ENCODE results near the gene STRN4.

STRN4 gene, protein sequence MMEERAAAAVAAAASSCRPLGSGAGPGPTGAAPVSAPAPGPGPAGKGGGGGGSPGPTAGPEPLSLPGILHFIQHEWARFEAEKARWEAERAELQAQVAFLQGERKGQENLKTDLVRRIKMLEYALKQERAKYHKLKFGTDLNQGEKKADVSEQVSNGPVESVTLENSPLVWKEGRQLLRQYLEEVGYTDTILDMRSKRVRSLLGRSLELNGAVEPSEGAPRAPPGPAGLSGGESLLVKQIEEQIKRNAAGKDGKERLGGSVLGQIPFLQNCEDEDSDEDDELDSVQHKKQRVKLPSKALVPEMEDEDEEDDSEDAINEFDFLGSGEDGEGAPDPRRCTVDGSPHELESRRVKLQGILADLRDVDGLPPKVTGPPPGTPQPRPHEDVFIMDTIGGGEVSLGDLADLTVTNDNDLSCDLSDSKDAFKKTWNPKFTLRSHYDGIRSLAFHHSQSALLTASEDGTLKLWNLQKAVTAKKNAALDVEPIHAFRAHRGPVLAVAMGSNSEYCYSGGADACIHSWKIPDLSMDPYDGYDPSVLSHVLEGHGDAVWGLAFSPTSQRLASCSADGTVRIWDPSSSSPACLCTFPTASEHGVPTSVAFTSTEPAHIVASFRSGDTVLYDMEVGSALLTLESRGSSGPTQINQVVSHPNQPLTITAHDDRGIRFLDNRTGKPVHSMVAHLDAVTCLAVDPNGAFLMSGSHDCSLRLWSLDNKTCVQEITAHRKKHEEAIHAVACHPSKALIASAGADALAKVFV

DNA sequence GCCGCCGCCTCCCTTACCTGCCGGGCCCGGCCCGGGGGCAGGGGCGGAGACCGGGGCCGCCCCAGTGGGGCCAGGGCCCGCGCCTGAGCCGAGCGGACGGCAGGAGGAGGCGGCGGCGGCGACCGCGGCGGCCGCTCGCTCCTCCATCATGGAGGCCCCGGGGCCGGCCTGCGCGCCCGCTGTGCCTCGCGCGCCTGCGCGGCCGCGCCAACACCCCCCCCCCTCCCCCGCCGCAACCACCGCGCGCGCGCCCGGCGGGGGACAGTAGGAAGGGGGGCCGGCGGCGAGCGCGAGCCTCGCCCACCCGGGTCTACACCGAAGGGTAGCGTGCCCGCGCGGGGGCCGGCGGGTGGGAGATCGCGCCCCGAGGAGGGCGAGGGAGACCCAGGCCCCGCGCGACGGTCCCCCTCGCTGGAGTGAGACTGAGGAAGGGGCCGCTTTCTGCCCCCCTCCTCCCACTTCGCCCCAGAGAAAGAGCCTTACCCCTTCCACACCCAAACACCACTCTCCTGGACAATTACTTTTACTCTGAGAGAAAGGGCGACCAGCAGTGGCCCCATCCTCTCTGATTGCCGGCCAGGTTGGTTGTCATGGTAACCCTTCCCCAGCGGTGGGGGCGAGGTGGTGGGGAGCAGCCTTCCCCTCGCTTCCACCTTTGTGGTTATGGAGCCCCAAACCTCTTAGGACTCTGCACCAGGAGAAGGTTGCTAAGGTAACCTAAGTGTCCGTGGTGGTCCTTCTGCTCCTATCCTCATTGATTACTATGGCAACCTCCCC is at the start of gene STRN4:
STRN4 (minus strand) TSS at position 170 of the 777 bp plus-strand sequence; CDS start at position 150, 20 bp downstream.
- peak within 1 kb of the TSS; percentile 97 for H3K4me3 ChIP-seq (ENCODE audit: low read depth, low read length)
- in situ Hi-C loops (cut with HindIII; ENCODE audit: low sequenced_read_pairs): no loop called here
- TF ChIP-seq CTCF (IDR thresholded peaks at IDR 0.05; ENCODE audit: low read depth, low read length): no peak
- no peak for DNase-seq (ENCODE audit: low read depth, low spot score)

DNA sequence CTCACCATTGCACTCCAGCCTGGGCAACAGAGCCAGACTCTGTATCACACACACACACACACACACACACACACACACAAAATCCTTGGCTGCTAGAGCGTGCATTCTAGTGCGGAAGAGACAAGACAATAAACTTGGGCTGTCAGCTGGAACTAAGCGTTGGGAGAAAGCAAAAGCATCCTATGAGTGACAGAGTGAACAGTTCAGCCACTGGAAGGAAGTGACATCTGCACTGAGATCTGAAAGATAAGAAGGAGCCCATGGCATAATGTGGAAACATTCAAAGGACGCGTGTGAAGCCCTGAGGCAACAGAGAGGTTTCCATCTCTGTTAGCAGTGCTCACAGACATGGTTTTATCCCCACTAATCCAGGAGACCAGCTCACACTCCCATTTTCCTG is 45.7 kb upstream of the STRN4 start:
- no peak for TF ChIP-seq CTCF (IDR thresholded peaks at IDR 0.05; ENCODE audit: low read depth, low read length)
- no peak for DNase-seq (ENCODE audit: low read depth, low spot score)
- H3K4me3 ChIP-seq (ENCODE audit: low read depth, low read length): no peak overlapping the region
- in situ Hi-C loops (cut with HindIII; ENCODE audit: low sequenced_read_pairs): no loop called here

GRCh38 chr19:46789371-46789770 is 43.1 kb upstream of the STRN4 start:
- no peak for TF ChIP-seq CTCF (IDR thresholded peaks at IDR 0.05; ENCODE audit: low read depth, low read length)
- H3K4me3 ChIP-seq (ENCODE audit: low read depth, low read length): no peak overlapping the region
- no peak for DNase-seq (ENCODE audit: low read depth, low spot score)
- in situ Hi-C loops (cut with HindIII; ENCODE audit: low sequenced_read_pairs): no loop called here

GRCh38 chr19:46788968-46789338 is 42.7 kb upstream of the STRN4 start:
- no peak for DNase-seq (ENCODE audit: low read depth, low spot score)
- no peak for TF ChIP-seq CTCF (IDR thresholded peaks at IDR 0.05; ENCODE audit: low read depth, low read length)
- no peak overlapping the region for H3K4me3 ChIP-seq (ENCODE audit: low read depth, low read length)
- in situ Hi-C loops (cut with HindIII; ENCODE audit: low sequenced_read_pairs): no loop called here

- in situ Hi-C loops (cut with HindIII; ENCODE audit: low sequenced_read_pairs): no loop called here
- no peak for TF ChIP-seq CTCF (IDR thresholded peaks at IDR 0.05; ENCODE audit: low read depth, low read length)
- peak within 1 kb of the TSS; percentile 88 for H3K4me3 ChIP-seq (ENCODE audit: low read depth, low read length)
- DNase-seq (ENCODE audit: low read depth, low spot score): peak; percentile 96
These were observed 42.2 kb upstream of the STRN4 start, which contains the start of gene SLC1A5 for GRCh38 chr19:46788262-46788967. Gene SLC1A5, minus strand, starts transcription at chr19:46788594. Its CDS starts 629 bp downstream, at chr19:46787965.

All from astrocyte of the spinal cord (primary cell).